Uterus (tissue), 2 donors: ENCODE results near the gene MPZL3.

Experiments
- CTCF ChIP-seq, 4 experiments: fragments of 200-600 bp in 2 of 4; fragments of 450-650 bp in 2 of 4; sonication (generic) in 2 of 4; IDR thresholded peaks; one replicate each; pipeline ENCODE4 v1.5.1; 2016 to 2019; ENCODE audit warnings: antibody characterized with exemption in 4 of 4, mild to moderate bottlenecking in 2 of 4, moderate library complexity in 1 of 4
- POLR2A ChIP-seq, 2 donors: fragments of 450-650 bp; IDR thresholded peaks; one replicate each; pipeline ENCODE4 v1.6.1; 2016; ENCODE audit warnings: antibody characterized with exemption in 2 of 2, mild to moderate bottlenecking in 1 of 2, moderate library complexity in 1 of 2

- no peak for TF ChIP-seq CTCF (IDR thresholded peaks at IDR 0.05)
- no peak for TF ChIP-seq POLR2A (IDR thresholded peaks at IDR 0.05)
Observed at GRCh38 chr11:118233850-118234249, 18.3 kb downstream of the MPZL3 start.
